Thoracic aorta endothelial cell (primary cell): ENCODE results near the gene MEN1. TPM values are rescaled to one million over a fixed set of nuclear protein-coding genes. Genes with fewer than 3 reads are reported as not detected.

Experiments used
- total RNA-seq: library from RNA; depleted of rRNA; stranded (reverse); fragments of >200 nt; gene quantifications from 2 replicates; pipeline ENCODE4 v1.2.3, GENCODE V29; 2012

Gene MEN1
- 20.7 and 31.1 TPM in 2 replicates for total RNA-seq

GRCh38 chr11:64810271-64810890 lies at the start of gene MEN1:
Gene MEN1 (minus strand): TSS chr11:64810551. CDS start chr11:64810109, 442 bp downstream.

GRCh38 chr11:64844330-64845128 lies 34.2 kb upstream of the MEN1 start, which contains the start of gene CDC42BPG:
Gene CDC42BPG (minus strand): TSS chr11:64844653. CDS start chr11:64844569, 84 bp downstream.

GRCh38 chr11:64803158-64803845 lies 7.0 kb downstream of the MEN1 start, which contains the start of gene MAP4K2:
Gene MAP4K2 (minus strand): TSS chr11:64803214. CDS start chr11:64803149, 65 bp downstream.

GRCh38 chr11:64778473-64779298 lies 31.7 kb downstream of the MEN1 start, which contains the start of gene SF1:
Gene SF1 (minus strand): TSS chr11:64778542. CDS start chr11:64778392, 150 bp downstream.

GRCh38 chr11:64759722-64760719 lies 50.3 kb downstream of the MEN1 start, which contains the start of gene PYGM:
Gene PYGM (minus strand): TSS chr11:64759974. CDS start chr11:64759898, 76 bp downstream.

Other genes starting within 250 kb of the MEN1 start
- not detected in 2 replicates for gene SLC22A12, start 219.3 kb downstream of the MEN1 start, total RNA-seq
- under 0.01 TPM in 1 of 2 replicates, not detected in the other for gene NRXN2, start 87.4 kb downstream of the MEN1 start, total RNA-seq
- gene RASGRP2, start 66.4 kb downstream of the MEN1 start, total RNA-seq, result 0.27 and 0.50 TPM in 2 replicates
- 0.22 and 0.27 TPM in 2 replicates for gene PYGM, start 50.6 kb downstream of the MEN1 start, total RNA-seq
- gene SF1, start 32.0 kb downstream of the MEN1 start, total RNA-seq, result 192 and 220 TPM in 2 replicates
- 42.2 and 66.5 TPM in 2 replicates for gene MAP4K2, start 7.3 kb downstream of the MEN1 start, total RNA-seq
- 0.13 and 0.22 TPM in 2 replicates for gene CDC42BPG, start 34.1 kb upstream of the MEN1 start, total RNA-seq
- gene EHD1, start 68.1 kb upstream of the MEN1 start, total RNA-seq, result 91.8 and 98.6 TPM in 2 replicates
- 13.0 and 19.8 TPM in 2 replicates for gene ATG2A, start 106.7 kb upstream of the MEN1 start, total RNA-seq
- gene PPP2R5B, start 114.1 kb upstream of the MEN1 start, total RNA-seq, result 10.0 and 10.1 TPM in 2 replicates
- not detected in 2 replicates for gene GPHA2, start 125.3 kb upstream of the MEN1 start, total RNA-seq
- not detected in 2 replicates for gene MAJIN, start 161.6 kb upstream of the MEN1 start, total RNA-seq
- 0.53 and 2.0 TPM in 2 replicates for gene BATF2, start 186.4 kb upstream of the MEN1 start, total RNA-seq
- gene ARL2, start 203.6 kb upstream of the MEN1 start, total RNA-seq, result 58.4 and 65.9 TPM in 2 replicates
- 7.6 and 11.6 TPM in 2 replicates for gene SNX15, start 216.9 kb upstream of the MEN1 start, total RNA-seq
- gene SAC3D1, start 230.7 kb upstream of the MEN1 start, total RNA-seq, result 12.1 and 14.5 TPM in 2 replicates
- 4.4 and 5.2 TPM in 2 replicates for gene NAALADL1, start 248.0 kb upstream of the MEN1 start, total RNA-seq